HCT116 (cell line): ENCODE results near the gene KIRREL3. TPM values are rescaled to one million over a fixed set of nuclear protein-coding genes. Genes with fewer than 3 reads are reported as not detected.

Experiments
- ATAC-seq: fragments of 200-7000 bp; cut with Tn5 transposase; 2 replicates; pipeline ENCODE4 v1.9.1; 2020; ENCODE audit warnings: mild to moderate bottlenecking, moderate library complexity
- BruUV-seq: library from RNA; stranded (reverse); fragments of 400-500 nt; replicated peaks from 2 replicates; lab custom pipeline; 2021; lab: Mats Ljungman, UMichigan
- CTCF ChIA-PET: fragments of 300-600 bp; sonication (Branson Sonifier 250); formaldehyde crosslinking; loops from one replicate; lab custom pipeline; 2021; ENCODE audit warnings: antibody characterized with exemption; lab: Charles Lee
- POLR2A ChIA-PET: fragments of 300-600, 350-600 bp; sonication (Branson Sonifier 250); formaldehyde crosslinking; loops from one replicate; lab custom pipeline; 2021; ENCODE audit warnings: antibody characterized with exemption; lab: Charles Lee
- RAD21 ChIA-PET, 2 experiments: fragments of 300-600 bp; sonication (Branson Sonifier 250); formaldehyde crosslinking; loops; one replicate each; lab custom pipeline; 2023; ENCODE audit warnings: low total read pairs in 2 of 2; ENCODE audit not compliant: uncharacterized antibody in 2 of 2, unreplicated experiment in 2 of 2, low non-redundant PET in 1 of 2; lab: Charles Lee
- DNase-seq: peaks from one replicate; pipeline ENCODE4 v3.0.0-alpha.2; 2010; ENCODE audit warnings: low read depth, low spot score
- H2AFZ ChIP-seq: fragments of 200-600 bp; shearing (Covaris generic), sonication (generic); 2 replicates; pipeline ENCODE4 v1.6.1; 2017; ENCODE audit warnings: low read depth, mixed run types, mixed read lengths, antibody characterized with exemption, low read length; ENCODE audit not compliant: poor library complexity, severe bottlenecking
- H3K27ac ChIP-seq: 2 replicates; pipeline ENCODE4 v1.5.1; 2012; ENCODE audit warnings: low read depth, low read length
- H3K27me3 ChIP-seq: fragments of 200-600 bp; sonication (generic); 2 replicates; pipeline ENCODE4 v1.6.1; 2016; ENCODE audit warnings: mixed run types, low read length, mixed read lengths; ENCODE audit not compliant: insufficient read depth
- H3K36me3 ChIP-seq, 2 experiments: fragments of 200-500 bp in 1 of 2; fragments of 200-600 bp in 1 of 2; sonication (Bioruptor generic) in 1 of 2; sonication (generic) in 1 of 2; 2 replicates each; pipeline versions ENCODE4 v1.5.1 to v1.6.1; 2014 to 2016; ENCODE audit warnings: low read length in 2 of 2, inconsistent platforms in 1 of 2, mixed read lengths in 1 of 2, mixed run types in 1 of 2; ENCODE audit not compliant: insufficient read depth in 2 of 2, control insufficient read depth in 1 of 2
- H3K4me1 ChIP-seq, 2 experiments: fragments of 200-600 bp in 1 of 2; sonication (generic) in 1 of 2; 2 replicates each; pipeline versions ENCODE4 v1.5.1 to v1.6.1; 2012 to 2017; ENCODE audit warnings: low read length in 2 of 2, inconsistent platforms in 1 of 2, mild to moderate bottlenecking in 1 of 2, mixed read lengths in 1 of 2, mixed run types in 1 of 2, moderate library complexity in 1 of 2; ENCODE audit not compliant: insufficient read depth in 2 of 2, control insufficient read depth in 1 of 2
- H3K4me2 ChIP-seq: fragments of 200-600 bp; sonication (generic); 2 replicates; pipeline ENCODE4 v1.6.1; 2017; ENCODE audit warnings: mixed run types, low read length, mixed read lengths
- H3K4me3 ChIP-seq, 2 experiments: fragments of 200-600 bp in 1 of 2; sonication (generic) in 1 of 2; replicated peaks in 1 of 2; 2 replicates each; pipeline ENCODE4 v1.5.1; 2011 to 2016; ENCODE audit warnings: low read length in 2 of 2, control low read depth in 1 of 2, low read depth in 1 of 2, mild to moderate bottlenecking in 1 of 2, mixed read lengths in 1 of 2, mixed run types in 1 of 2
- H3K79me2 ChIP-seq: fragments of 200-600 bp; sonication (generic); 2 replicates; pipeline ENCODE4 v1.6.1; 2017; ENCODE audit warnings: mild to moderate bottlenecking, mixed run types, low read length, moderate library complexity, mixed read lengths; ENCODE audit not compliant: insufficient read depth
- H3K9ac ChIP-seq: fragments of 200-600 bp; sonication (generic); 2 replicates; pipeline ENCODE4 v1.6.1; 2016; ENCODE audit warnings: low read length, mixed read lengths
- H3K9me2 ChIP-seq: fragments of 200-600 bp; sonication (generic), shearing (Covaris generic); 2 replicates; pipeline ENCODE4 v1.6.1; 2017; ENCODE audit warnings: mixed run types, mild to moderate bottlenecking, moderate library complexity; ENCODE audit not compliant: insufficient read depth
- H3K9me3 ChIP-seq, 2 experiments: fragments of 200-500 bp in 1 of 2; fragments of 200-600 bp in 1 of 2; sonication (Bioruptor generic) in 1 of 2; sonication (generic) in 1 of 2; 2 replicates each; pipeline ENCODE4 v1.6.1; 2014 to 2017; ENCODE audit warnings: low read length in 2 of 2, mixed read lengths in 2 of 2, inconsistent platforms in 1 of 2, low read depth in 1 of 2, mild to moderate bottlenecking in 1 of 2, mixed run types in 1 of 2, moderate library complexity in 1 of 2; ENCODE audit not compliant: control insufficient read depth in 1 of 2, insufficient read depth in 1 of 2
- H4K20me1 ChIP-seq: fragments of 200-600 bp; sonication (generic), shearing (Covaris generic); 2 replicates; pipeline ENCODE4 v1.6.1; 2017; ENCODE audit warnings: mixed run types, mild to moderate bottlenecking, moderate library complexity; ENCODE audit not compliant: insufficient read depth
- CBX3 ChIP-seq: IDR thresholded peaks from 2 replicates; pipeline ENCODE4 v1.6.1; 2012; ENCODE audit warnings: low read depth
- EZH2 ChIP-seq: fragments of 200-600 bp; sonication (generic); IDR thresholded peaks from 2 replicates; pipeline ENCODE4 v1.6.1; 2017; ENCODE audit warnings: antibody characterized with exemption, mixed run types
- FOSL1 ChIP-seq: IDR thresholded peaks from 2 replicates; pipeline ENCODE4 v1.6.1; 2012; ENCODE audit warnings: low read depth
- MAX ChIP-seq: IDR thresholded peaks from 2 replicates; pipeline ENCODE4 v1.6.1; 2012
- POLR2AphosphoS5 ChIP-seq: IDR thresholded peaks from 2 replicates; pipeline ENCODE4 v1.6.1; 2011; ENCODE audit warnings: mild to moderate bottlenecking, low read depth, low read length, moderate library complexity
- SIN3A ChIP-seq: IDR thresholded peaks from 2 replicates; pipeline ENCODE4 v1.6.1; 2012; ENCODE audit warnings: low read depth
- SP1 ChIP-seq: IDR thresholded peaks from 2 replicates; pipeline ENCODE4 v1.6.1; 2012; ENCODE audit warnings: low read depth
- ZBTB33 ChIP-seq: IDR thresholded peaks from 2 replicates; pipeline ENCODE4 v1.6.1; 2011; ENCODE audit warnings: mild to moderate bottlenecking, low read length, moderate library complexity; ENCODE audit not compliant: insufficient replicate concordance; ENCODE audit errors: extremely low read depth
- ZFX ChIP-seq: fragments of 450-650 bp; IDR thresholded peaks from 2 replicates; pipeline ENCODE4 v1.6.1; 2017
- intact Hi-C: fragments of 100-400 bp; cut with micrococcal nuclease; formaldehyde crosslinking; loops from 2 replicates; pipeline ENCODE4 v1.10.0; 2022
- total RNA-seq: library from RNA; stranded (reverse); gene quantifications from one replicate; pipeline ENCODE4 v1.2.1, GENCODE V29; 2021; ENCODE audit not compliant: unreplicated experiment

Gene KIRREL3
- total RNA-seq, 1 experiment from 2014 or later = not detected

DNA sequence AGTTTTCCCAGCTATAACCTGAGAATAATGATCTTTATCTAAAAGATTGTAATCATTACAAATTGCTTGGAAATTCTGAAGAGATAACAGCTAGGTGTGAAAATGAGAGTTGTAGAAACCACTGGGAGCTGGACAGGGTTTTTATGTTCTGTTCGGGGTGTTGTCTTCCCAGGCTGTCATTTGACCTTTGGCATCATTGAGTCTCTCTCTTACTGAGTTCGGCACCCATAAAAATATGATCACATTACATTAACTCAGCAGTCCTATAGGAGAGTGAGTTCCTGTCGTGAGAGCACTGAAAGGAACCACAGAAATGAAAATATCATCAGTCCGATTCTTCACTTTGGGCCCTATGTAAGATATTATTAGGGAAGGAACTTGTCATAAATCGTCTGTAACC lies 29.3 kb downstream of the KIRREL3 start:
- ChIA-PET RAD21 (no interaction called here), POLR2A (no interaction called here)
- H3K9me2 ChIP-seq = no peaks in the 10 kb centered on the region
- DNase-seq = no peak
- H3K4me2 ChIP-seq = no peak overlapping the region
- intact Hi-C loops = no loop called here
- no peaks in the 10 kb centered on the region for H3K79me2 ChIP-seq
- no peaks in the 10 kb centered on the region; the same call in 1 of the 2 replicates for H3K27me3 ChIP-seq
- no peak for TF ChIP-seq ZBTB33
- no peak for TF ChIP-seq EZH2
- no peak for TF ChIP-seq MAX
- TF ChIP-seq ZFX = no peak
- no peak for TF ChIP-seq SP1
- TF ChIP-seq FOSL1 = no peak
- TF ChIP-seq SIN3A = no peak
- TF ChIP-seq CBX3 = no peak
- no peak for TF ChIP-seq POLR2AphosphoS5
- TF ChIP-seq, all 23 proteins: peak for 0
- no TSS peak for BruUV-seq
- no peak overlapping the region for H2AFZ ChIP-seq
- no peak overlapping the region for H3K27ac ChIP-seq
- H3K36me3 ChIP-seq = no peaks in the 10 kb centered on the region
- no peaks in the 10 kb centered on the region for H3K4me1 ChIP-seq
- no peak overlapping the region for H3K4me3 ChIP-seq
- CTCF ChIA-PET = no interaction called here
- H4K20me1 ChIP-seq = no peaks in the 10 kb centered on the region
- H3K9me3 ChIP-seq = no peaks in the 10 kb centered on the region
- no peak for ATAC-seq
- no peak overlapping the region for H3K9ac ChIP-seq
